GM12878 (cell line): ENCODE measurements around the gene SCN5A. TPM values are rescaled to one million over a fixed set of nuclear protein-coding genes. Genes with fewer than 3 reads are reported as not detected.

Experiments
- ATAC-seq: fragments of 200-7000 bp; cut with Tn5 transposase; 3 replicates; pipeline ENCODE4 v1.9.1; 2020; ENCODE audit warnings: mild to moderate bottlenecking, moderate library complexity
- BruUV-seq: library from RNA; stranded (reverse); fragments of 400-500 nt; replicated peaks from 2 replicates; lab custom pipeline; 2021; lab: Mats Ljungman, UMichigan
- CTCF ChIA-PET: fragments of 300-600 bp; sonication (Branson Sonifier 250); formaldehyde crosslinking; extraction: SDS; loops from one replicate; lab custom pipeline; 2021; ENCODE audit warnings: inconsistent platforms; lab: Yijun Ruan, JAX
- POLR2A ChIA-PET: fragments of 350-600 bp; formaldehyde crosslinking; extraction: SDS; loops from one replicate; lab custom pipeline; 2021; ENCODE audit warnings: inconsistent platforms; lab: Charles Lee
- RAD21 ChIA-PET: fragments of 300-600 bp; sonication (Branson Sonifier 250); formaldehyde crosslinking; loops from one replicate; lab custom pipeline; 2023; ENCODE audit warnings: antibody characterized with exemption; ENCODE audit not compliant: unreplicated experiment; lab: Charles Lee
- SMC1A ChIA-PET: fragments of 300-600 bp; sonication (Branson Sonifier 250); formaldehyde crosslinking; loops from one replicate; lab custom pipeline; 2023; ENCODE audit not compliant: unreplicated experiment, uncharacterized antibody; lab: Charles Lee
- DNase-seq: peaks from one replicate; pipeline ENCODE4 v3.0.0-alpha.2; 2011; ENCODE audit warnings: low read depth, low spot score
- FAIRE-seq: peaks from 3 replicates; lab custom pipeline; 2011; peaks lifted over from hg19 to GRCh38; lab: Jason Lieb, UNC
- H2AFZ ChIP-seq: 2 replicates; pipeline ENCODE4 v1.6.0; 2011; ENCODE audit warnings: low read depth, low read length, control low read depth; ENCODE audit not compliant: control insufficient read depth
- H3K27ac ChIP-seq: 2 replicates; pipeline ENCODE4 v1.5.1; 2011; ENCODE audit warnings: control low read depth; ENCODE audit not compliant: control insufficient read depth, insufficient read depth
- H3K27me3 ChIP-seq, 2 experiments: replicated peaks in 1 of 2; 2 replicates each; pipeline versions ENCODE4 v1.6.0 to v1.6.1; 2011; ENCODE audit warnings: low read length in 1 of 2; ENCODE audit not compliant: control insufficient read depth in 2 of 2, insufficient read depth in 2 of 2
- H3K36me3 ChIP-seq, 2 experiments: 2 replicates each; pipeline ENCODE4 v1.5.1; 2011; ENCODE audit warnings: low read length in 1 of 2; ENCODE audit not compliant: control insufficient read depth in 2 of 2, insufficient read depth in 2 of 2
- H3K4me1 ChIP-seq: 2 replicates; pipeline ENCODE4 v1.6.1; 2011; ENCODE audit warnings: mild to moderate bottlenecking, low read length, moderate library complexity, mixed read lengths; ENCODE audit not compliant: control insufficient read depth, insufficient read depth
- H3K4me2 ChIP-seq: 2 replicates; pipeline ENCODE4 v1.6.0; 2011; ENCODE audit warnings: control low read depth; ENCODE audit not compliant: control insufficient read depth, insufficient read depth
- H3K4me3 ChIP-seq: fragments of 200-600 bp; sonication (generic); 2 replicates; pipeline ENCODE4 v1.5.1; 2016
- H3K79me2 ChIP-seq: 2 replicates; pipeline ENCODE4 v1.6.0; 2011; ENCODE audit warnings: low read length; ENCODE audit not compliant: control insufficient read depth, insufficient read depth
- H3K9ac ChIP-seq: 2 replicates; pipeline ENCODE4 v1.8.0; 2011; ENCODE audit warnings: low read length, control low read depth, mixed read lengths; ENCODE audit not compliant: control insufficient read depth, insufficient read depth
- H3K9me3 ChIP-seq: replicated peaks from 3 replicates; pipeline ENCODE4 v1.5.1; 2011; ENCODE audit warnings: mild to moderate bottlenecking, low read length; ENCODE audit not compliant: control insufficient read depth, insufficient read depth
- H4K20me1 ChIP-seq: 2 replicates; pipeline ENCODE4 v1.6.0; 2011; ENCODE audit not compliant: control insufficient read depth, insufficient read depth
- CHD2 ChIP-seq: IDR thresholded peaks from 2 replicates; pipeline ENCODE4 v1.6.1; 2011; ENCODE audit warnings: low read depth, low read length, improper control_type of control experiment, borderline replicate concordance
- CHD4 ChIP-seq: fragments of 200-600 bp; sonication (generic); IDR thresholded peaks from 2 replicates; pipeline ENCODE4 v1.6.1; 2016; ENCODE audit warnings: mild to moderate bottlenecking
- ETV6 ChIP-seq, 2 experiments: fragments of 450-650 bp in 1 of 2; IDR thresholded peaks in 1 of 2; conservative IDR thresholded peaks in 1 of 2; 2 replicates each; pipeline ENCODE4 v1.6.1; 2014; ENCODE audit warnings: antibody characterized with exemption in 1 of 2, borderline replicate concordance in 1 of 2, low read depth in 1 of 2, mild to moderate bottlenecking in 1 of 2, moderate library complexity in 1 of 2
- MTA2 ChIP-seq: fragments of 450-650 bp; IDR thresholded peaks from 2 replicates; pipeline ENCODE4 v1.6.1; 2016; ENCODE audit warnings: low read depth, mild to moderate bottlenecking, moderate library complexity
- POLR2A ChIP-seq: IDR thresholded peaks from 2 replicates; pipeline ENCODE4 v1.6.1; 2011; ENCODE audit warnings: low read depth, mild to moderate bottlenecking, low read length
- RCOR1 ChIP-seq: conservative IDR thresholded peaks from 2 replicates; pipeline ENCODE4 v1.6.1; 2012; ENCODE audit warnings: low read depth, low read length, improper control_type of control experiment
- SIX5 ChIP-seq: IDR thresholded peaks from 2 replicates; pipeline ENCODE4 v1.6.1; 2011; ENCODE audit warnings: mild to moderate bottlenecking, low read depth, low read length, moderate library complexity; ENCODE audit not compliant: severe bottlenecking
- TARDBP ChIP-seq: IDR thresholded peaks from 2 replicates; pipeline ENCODE4 v1.6.1; 2016; ENCODE audit warnings: borderline replicate concordance
- TCF3 ChIP-seq: IDR thresholded peaks from 2 replicates; pipeline ENCODE4 v1.6.1; 2012; ENCODE audit warnings: low read depth, mild to moderate bottlenecking, low read length, borderline replicate concordance; ENCODE audit not compliant: insufficient read depth
- ZNF384 ChIP-seq: IDR thresholded peaks from 2 replicates; pipeline ENCODE4 v1.6.1; 2012; ENCODE audit warnings: low read depth, mild to moderate bottlenecking, low read length, improper control_type of control experiment, borderline replicate concordance
- ZSCAN29 ChIP-seq: fragments of 450-650 bp; IDR thresholded peaks from 2 replicates; pipeline ENCODE4 v1.6.1; 2017; ENCODE audit warnings: mild to moderate bottlenecking, moderate library complexity
- WGBS: methylation state at CpG from one replicate; pipeline ENCODE4 v1.1.6; 2016; ENCODE audit warnings: low lambda C conversion rate; ENCODE audit not compliant: insufficient replicate concordance, insufficient coverage; ENCODE audit errors: missing lambda C conversion rate; 5-methylcytosine and 5-hydroxymethylcytosine counted together
- in situ Hi-C: fragments of 300-500 bp; cut with MboI; formaldehyde crosslinking; loops from 9 replicates; pipeline ENCODE4 v1.14.3; 2018; ENCODE audit warnings: mixed read lengths
- intact Hi-C: fragments of 100-400 bp; cut with micrococcal nuclease; formaldehyde crosslinking; loops from one replicate; pipeline ENCODE4 v1.14.2; 2022; ENCODE audit not compliant: unreplicated experiment
- polyA plus RNA-seq, 11 experiments: library from polyadenylated mRNA; depleted of rRNA in 4 of 11; unstranded in 6 of 11; stranded (reverse) in 5 of 11; fragments of >200 nt; fragmentation: Nextera tagmentation in 4 of 11; fragmentation: Illumina TruSeq in 1 of 11; extraction: Ambion mirVana in 4 of 11; extraction: Trizol in 1 of 11; gene quantifications; 1 replicate in 1 of 11; 2 replicates in 10 of 11; pipeline versions ENCODE4 v1.2.1 to v1.2.3, GENCODE V29; 2011 to 2016; ENCODE audit warnings: inconsistent platforms in 2 of 11, missing spikeins in 2 of 11, low read depth in 1 of 11
- total RNA-seq, 4 experiments: library from RNA; depleted of rRNA in 3 of 4; stranded (reverse); fragments of >200 nt in 3 of 4; fragmentation: Illumina TruSeq in 1 of 4; extraction: Trizol in 1 of 4; gene quantifications; 2 replicates each; pipeline versions ENCODE4 v1.2.1 to v1.2.3, GENCODE V29; 2013 to 2021

The SCN5A gene
- total and polyA plus RNA-seq, 10 of the 15 experiments (the other 5 are each of a cell fraction or from before 2014, with no cell fraction given) = not detected

DNA sequence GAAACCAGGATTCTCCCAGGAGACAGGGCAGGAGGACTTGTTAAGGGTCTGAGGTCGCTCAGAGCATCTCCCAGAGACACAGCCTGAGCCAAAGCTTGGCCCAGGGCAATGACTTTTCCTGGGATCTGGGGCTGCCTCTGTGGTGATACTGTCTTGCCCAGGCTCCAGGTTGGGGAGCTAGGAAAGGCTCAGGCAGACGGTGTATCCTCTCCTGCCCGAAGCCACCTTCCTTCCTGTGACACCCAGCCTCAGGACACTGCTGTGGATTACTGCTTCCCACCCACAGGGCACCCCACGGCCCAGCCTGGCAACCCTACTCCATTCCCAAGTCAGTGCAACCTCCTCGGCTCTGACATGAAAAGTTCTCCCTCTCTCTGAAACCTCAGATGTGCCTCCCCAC, 31.9 kb downstream of the SCN5A start:
- H3K27ac ChIP-seq = no peak overlapping the region
- 6% methylated on average over 5 of the region's 5 CpGs for WGBS
- no peaks in the 10 kb centered on the region for H4K20me1 ChIP-seq
- H2AFZ ChIP-seq = no peak overlapping the region
- no peak overlapping the region for H3K4me3 ChIP-seq
- in situ Hi-C loops = no loop called here
- H3K79me2 ChIP-seq = no peaks in the 10 kb centered on the region
- no peaks in the 10 kb centered on the region for H3K4me1 ChIP-seq
- H3K4me2 ChIP-seq = no peak overlapping the region
- TF ChIP-seq MTA2 (no peak), TARDBP (no peak), ETV6 (conservative IDR thresholded peaks at IDR 0.05 in 1 of 2, IDR thresholded peaks at IDR 0.05 in 1 of 2; ENCODE audit: borderline replicate concordance in 1 of 2, low read depth in 1 of 2) (no peak), ZSCAN29 (no peak), CHD4 (no peak), POLR2A (no peak), ZNF384 (no peak), SIX5 (no peak), TCF3 (no peak), RCOR1 (no peak), CHD2 (no peak)
- peaks cover 0 to 1% of the 10 kb centered on the region in 2 experiments; a peak in 2 of 4 replicates for H3K27me3 ChIP-seq
- POLR2A ChIA-PET = no interaction called here
- RAD21 ChIA-PET = no interaction called here
- CTCF ChIA-PET = no interaction called here
- SMC1A ChIA-PET = interaction anchor here (0.7 kb wide), 1 partner anchor 50 kb away, joined by 3 read pairs; no protein-coding TSS in a partner anchor
- no peak for DNase-seq
- no peak for FAIRE-seq
- H3K36me3 ChIP-seq = no peaks in the 10 kb centered on the region
- no peak overlapping the region for H3K9ac ChIP-seq
- H3K9me3 ChIP-seq = no peaks in the 10 kb centered on the region
- intact Hi-C loops = no loop called here
- BruUV-seq = no TSS peak
- ATAC-seq = no peak
